HG03342 (cell line): ENCODE data around the gene GATA1.

Experiments
- ATAC-seq: cut with Tn5 transposase; IDR thresholded peaks from one replicate; pipeline ENCODE4 v1.9.1; 2021; ENCODE audit warnings: mild to moderate bottlenecking, moderate library complexity; ENCODE audit not compliant: unreplicated experiment

The GATA1 gene

DNA sequence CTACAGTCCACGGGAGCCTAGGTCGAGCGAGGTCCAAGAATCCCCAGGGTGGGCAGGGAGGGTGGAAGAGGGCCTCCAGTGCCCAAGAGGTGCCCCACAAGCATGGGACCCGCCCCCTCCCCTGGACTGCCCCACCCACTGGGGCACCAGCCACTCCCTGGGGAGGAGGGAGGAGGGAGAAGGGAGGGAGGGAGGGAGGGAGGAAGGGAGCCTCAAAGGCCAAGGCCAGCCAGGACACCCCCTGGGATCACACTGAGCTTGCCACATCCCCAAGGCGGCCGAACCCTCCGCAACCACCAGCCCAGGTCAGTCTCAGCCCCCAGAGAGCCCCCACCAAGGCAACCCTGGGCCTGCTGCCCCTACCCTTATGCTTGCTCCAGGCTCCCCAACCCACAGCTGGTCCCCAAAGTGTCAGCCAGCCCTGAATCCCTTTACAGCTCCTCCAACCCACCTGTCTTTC lies at the start of gene GATA1:
Gene GATA1 (plus strand): TSS at position 250 of the 460 bp plus-strand sequence. CDS start 4,520 bp downstream, outside the sequence.
- no peak for ATAC-seq

DNA sequence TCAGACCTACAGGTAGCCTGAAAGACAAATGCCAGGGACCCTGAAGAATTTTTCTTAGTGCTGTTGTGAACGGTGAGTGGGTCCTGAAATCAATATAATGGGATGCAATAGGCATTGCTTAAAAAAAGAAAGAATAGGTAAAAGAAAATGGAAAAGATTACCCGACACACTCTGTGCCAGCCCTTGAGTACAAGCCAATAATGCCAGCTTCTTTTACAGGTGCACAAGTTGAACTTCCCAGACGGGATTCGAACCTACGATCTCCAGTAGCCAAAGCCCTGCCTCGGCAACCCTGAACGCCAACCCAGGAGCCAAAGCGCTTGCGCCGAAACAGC lies 49.5 kb upstream of the GATA1 start:
- no peak for ATAC-seq

DNA sequence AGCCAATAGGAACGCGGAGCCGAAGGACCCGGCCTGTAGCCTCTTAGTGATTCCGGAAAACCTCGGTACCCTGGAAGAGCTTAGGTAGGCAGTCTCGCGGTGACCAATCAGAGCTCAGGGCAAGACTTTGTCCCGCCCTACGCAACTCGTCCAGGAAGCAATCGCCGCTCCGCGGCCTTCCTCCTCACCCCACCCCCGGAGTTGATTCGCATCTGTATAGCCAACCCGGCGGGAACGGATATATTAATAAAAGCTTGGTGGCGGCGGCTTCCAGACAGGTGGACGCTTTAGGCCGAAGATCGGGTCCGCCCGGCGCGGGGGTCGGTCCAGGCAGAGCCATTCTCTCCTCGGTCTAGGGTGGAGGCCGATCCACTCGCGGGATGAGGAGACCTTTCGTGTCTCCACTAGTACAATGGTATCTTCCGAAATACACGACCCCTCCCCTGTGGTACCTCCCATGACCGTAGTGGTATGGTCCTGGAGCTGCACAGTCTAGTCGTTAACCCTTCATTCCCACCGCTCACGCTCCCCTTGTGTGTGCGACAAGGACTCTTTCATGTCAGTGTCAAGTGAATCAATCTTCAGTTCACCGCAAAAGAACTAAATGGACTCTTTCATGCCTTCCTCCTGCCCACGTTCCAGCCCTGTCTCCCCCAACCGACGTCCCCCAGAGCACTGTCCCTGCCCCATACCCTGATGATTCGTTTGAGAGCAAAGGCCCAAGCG lies 49.0 kb upstream of the GATA1 start:
- peak; percentile 97 for ATAC-seq

DNA sequence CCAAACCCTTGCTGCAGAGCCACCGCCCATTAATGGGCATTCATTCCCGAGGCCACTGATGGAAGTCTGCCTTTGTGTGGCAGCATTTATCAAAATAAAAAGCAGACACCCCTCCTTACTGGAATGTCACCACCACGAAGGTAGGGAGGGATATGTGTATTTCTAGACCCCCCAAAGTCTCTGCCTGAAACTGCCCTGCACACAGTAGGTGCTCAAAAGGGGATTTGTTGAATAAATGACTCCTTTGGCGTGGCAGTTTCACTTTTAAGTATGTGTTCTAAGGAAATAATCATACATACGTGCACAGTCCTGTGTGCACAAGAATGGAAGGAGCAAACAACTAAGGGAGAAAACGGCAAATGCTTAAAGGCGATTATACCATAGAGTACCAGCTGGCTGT lies 48.5 kb upstream of the GATA1 start:
- ATAC-seq: no peak

DNA sequence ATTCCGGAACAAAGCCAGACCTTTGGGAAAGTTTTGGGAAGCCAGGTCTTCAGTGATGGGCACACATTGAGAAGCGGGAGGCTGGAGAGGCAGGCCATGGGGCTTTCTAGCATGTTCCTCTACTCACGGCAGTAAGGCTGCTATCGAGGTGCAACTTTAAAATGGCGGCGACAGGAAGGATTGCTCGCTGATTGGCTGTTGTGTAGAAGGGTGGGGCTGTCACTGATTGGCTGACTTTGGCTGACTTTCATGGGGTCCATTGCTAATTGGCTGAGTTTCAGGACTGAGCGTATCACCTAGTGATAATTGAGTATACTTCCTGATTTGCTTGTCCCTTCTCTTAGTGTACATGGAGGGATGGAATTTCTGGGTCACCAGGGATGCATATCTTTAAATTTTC lies 44.6 kb upstream of the GATA1 start:
- ATAC-seq: no peak

DNA sequence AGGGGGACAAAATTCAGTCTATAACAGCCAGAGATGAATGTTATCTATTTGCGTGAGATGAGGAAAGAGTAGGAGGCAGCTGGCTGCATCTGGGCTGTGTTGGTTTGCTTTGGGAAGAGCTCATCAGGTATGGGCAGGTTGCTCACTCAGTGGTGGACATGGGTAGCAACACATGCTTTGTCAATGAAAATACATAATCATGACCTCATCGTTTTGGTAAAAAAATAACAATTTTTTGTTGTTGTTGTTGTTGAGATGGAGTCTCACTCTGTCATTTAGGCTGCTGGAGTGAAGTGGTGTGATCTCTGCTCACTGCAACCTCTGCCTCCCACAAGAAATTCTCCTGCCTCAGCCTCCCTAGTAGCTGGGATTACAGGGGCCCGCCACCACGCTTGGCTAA lies 41.2 kb upstream of the GATA1 start:
- no peak for ATAC-seq

DNA sequence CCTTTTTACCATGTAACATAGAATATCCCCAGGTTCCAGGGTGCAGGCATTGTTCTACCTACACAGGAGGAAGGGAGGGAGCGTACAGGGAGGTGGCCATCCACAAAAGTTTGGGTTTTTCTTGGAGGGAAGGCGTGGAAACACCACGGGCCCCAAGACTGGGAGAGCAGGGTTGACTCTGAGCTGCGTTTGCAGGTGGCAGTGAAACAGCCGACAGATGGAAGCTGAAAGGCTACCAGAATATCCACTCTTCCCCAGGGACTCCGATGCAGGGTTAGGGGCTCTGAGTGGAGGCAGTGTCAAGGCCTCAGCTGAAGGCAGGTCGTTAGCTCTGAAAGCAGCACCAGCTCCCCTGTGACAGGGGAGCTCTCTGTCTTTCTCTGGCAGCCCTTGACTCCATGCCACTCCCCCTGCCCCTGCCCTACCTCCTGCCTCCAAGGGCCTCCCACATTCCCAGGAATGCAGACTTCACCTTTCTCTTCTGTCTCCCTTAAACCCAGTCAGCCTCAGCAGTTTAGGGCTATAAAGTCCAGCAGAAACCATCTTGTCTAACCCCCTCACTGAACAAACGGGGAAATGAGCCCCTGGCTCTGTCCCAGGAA lies 38.9 kb upstream of the GATA1 start:
- ATAC-seq: no peak

DNA sequence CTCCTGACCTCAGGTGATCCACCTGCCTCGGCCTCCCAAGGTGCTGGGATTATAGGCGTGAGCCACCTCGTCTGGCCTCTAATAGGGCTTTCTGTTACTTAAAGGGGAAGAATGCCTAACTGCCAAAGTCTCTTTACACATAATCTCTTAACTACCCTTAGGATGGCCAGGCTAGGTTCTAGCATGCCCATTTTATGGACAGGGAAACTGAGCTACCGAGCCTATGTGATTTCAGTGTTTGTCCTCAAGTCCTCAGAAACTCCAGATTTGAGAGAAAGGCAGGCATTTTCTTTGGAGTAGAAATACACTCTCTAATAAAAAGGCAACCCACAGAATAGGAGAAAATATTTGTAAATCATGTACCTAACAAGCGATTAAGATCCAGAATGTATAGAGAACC lies 37.2 kb upstream of the GATA1 start:
- ATAC-seq: no peak

DNA sequence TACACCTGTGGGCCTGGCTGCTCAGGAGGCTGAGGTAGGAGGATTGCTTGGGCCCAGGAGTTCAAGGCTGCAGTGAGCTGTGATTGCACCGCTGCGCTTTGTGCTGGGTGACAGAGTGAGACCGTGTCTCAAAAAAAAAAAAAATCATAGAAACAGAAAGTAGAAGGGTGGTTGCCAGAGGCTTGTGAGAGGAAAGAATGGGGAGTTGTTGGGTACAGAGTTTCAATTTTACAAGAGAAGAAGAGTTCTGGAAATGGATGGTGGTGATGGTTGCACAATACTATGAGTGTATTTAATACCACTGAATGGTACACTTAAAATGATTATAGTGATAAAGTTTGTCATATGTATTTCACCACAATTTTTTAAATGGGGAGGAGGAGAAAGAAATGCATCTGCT lies 35.0 kb upstream of the GATA1 start:
- ATAC-seq: no peak

DNA sequence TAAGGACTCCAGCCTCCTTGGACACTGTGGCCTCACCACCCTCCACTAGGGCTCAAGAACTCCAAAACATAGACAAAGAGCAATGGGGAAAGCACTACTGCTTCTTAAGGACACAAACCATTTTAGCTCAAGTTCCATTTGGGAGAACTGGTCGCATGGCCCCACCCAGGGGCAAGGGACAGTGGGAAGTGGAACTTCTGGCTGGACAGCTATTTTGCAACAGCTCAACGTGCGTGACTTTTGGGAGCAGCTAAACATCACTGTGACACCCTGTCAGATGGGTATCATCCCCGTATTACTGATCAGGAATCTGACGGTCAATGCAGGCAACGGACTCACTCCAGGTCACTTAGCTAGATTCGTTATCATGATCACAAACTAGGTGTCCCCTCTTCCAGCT lies 33.9 kb upstream of the GATA1 start:
- ATAC-seq: no peak

DNA sequence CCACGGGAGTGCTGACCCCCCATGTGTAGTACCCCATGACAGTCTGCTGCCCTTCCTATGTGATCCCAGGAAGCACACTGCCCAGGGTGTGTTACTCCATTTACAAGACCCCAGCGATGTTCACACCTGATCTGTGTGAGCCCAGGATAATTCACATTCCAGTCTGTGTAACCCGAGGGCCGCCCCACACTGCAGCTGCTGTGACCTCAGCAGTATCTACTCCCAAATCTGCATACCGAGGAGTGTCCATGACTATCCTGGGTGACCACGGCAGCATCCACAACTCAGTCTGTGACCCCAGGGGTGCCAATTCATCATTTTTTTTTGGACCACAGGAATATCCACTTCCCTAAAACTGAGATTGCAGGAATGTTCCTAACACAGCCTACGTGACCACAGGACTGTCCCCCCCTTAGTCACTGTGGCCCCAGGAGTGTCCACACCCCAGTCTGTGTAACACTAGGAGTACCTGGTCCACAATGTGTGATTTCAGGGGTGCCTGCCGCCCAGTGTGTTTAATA lies 32.6 kb upstream of the GATA1 start:
- no peak for ATAC-seq

DNA sequence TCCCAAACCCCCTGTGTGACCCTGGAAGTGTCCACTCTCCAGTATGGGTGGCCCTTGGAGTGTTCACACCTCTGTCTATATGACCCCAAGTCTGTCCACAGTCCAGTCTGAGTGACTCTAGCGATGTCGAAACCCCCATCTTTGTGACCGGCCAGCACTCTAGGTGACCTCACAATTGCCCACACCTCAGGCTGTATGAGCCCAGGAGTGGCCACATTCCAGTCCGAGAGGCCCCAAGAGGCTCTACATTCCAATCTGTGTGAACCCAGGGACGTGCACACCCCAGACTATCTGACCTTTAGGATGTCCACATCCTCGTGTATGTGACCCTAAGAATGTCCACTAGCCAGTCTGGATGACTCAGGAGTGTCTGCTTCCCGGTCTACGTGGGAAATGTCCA lies 32.2 kb upstream of the GATA1 start:
- ATAC-seq: no peak

DNA sequence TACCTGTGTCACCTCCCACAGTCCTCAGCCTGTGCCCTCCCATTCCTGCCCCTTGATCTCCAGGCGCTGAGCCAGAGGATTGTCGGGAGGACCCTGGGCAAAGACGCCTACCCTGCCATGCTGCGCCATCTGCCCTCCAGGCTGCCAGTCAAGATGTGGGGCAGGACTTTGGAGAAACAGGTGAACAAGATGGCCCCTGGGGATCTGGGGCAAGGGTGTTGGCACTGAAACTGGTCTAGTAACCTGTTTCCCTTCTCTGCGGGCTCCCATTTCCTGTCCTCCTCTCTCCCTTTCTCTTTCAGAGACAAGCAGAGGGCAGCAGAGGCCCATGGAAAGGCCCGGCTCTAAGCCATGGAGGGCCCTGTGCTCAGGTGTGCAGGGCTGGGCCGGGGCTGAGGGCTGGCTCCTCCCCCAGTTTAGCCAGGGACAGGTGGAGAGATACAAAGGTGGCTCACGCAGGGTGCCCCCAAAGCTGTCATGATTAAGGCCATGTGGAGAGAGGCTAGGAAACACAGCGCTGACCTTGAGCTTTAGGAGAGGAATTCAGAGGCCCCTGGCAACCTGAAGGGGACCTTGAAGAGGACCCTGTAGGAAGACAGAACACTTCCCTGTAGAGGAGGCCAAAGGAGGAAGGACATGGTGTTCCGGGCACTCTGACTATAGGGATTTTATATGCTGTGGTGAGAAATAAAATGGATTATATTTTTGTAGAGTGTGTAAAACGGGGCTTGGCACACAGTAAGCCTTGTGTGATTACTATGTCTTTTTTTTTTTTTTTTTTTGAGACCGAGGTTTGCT lies 24.5 kb upstream of the GATA1 start, which contains the start of gene GLOD5:
Gene GLOD5 (plus strand): TSS at position 74 of the 798 bp plus-strand sequence. CDS start 44 bp downstream, at position 118.
- no peak for ATAC-seq

DNA sequence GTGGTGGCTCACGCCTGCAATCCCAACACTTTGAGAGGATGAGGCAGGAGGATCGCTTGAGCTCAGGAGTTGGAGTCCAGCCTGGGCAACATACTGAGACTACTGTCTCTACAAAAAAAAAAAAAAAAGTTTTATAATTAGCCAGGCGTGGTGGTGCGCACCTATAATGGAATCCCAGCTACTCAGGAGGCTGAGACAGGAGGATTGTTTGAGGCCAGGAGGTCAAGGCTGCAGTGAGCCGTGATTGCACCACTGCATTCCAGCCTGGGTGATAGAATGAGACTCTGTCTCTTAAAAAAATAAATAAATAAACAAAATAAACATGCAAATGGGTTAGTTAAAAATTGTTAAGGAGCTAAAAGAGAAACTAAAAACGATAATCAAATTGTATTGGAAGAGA lies 17.2 kb upstream of the GATA1 start:
- ATAC-seq: no peak

DNA sequence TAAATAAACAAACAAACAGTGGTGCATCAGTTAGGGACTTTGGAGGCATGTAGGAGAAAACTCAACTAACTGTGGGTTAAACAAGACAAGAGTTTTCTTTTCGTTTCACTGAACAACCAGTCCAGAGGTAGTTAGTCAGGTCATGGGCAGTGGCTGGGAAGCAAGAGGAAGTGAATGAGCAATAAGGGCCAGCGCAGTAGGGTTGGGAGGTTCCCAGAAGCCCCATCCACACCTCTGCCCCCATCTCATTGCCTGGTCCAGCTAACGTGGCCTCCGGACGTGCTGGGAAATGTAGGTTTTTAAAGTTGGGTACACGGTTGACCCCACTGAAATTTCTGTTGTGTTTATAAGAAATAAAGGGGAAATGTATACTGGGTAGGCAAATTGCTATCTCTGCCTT lies 16.1 kb upstream of the GATA1 start:
- no peak for ATAC-seq

DNA sequence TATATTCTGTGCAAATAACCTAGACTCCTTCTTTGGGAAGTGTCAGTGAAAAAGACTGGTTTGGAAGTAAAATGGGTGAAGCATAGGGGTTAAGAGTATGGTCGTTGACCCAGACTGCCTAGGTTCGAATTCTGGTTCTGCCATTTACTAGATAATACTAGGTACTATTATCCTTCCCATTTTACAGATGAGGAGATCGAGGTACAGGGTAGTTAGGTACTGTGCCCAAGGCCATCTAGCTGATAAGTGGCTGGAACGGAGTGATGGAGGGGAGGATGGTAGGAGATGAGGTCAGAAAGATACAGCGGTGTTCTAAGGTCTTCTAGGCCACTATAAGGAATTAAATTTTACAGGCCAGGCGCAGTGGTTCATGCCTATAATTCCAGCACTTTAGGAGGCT lies 13.8 kb upstream of the GATA1 start:
- no peak for ATAC-seq

DNA sequence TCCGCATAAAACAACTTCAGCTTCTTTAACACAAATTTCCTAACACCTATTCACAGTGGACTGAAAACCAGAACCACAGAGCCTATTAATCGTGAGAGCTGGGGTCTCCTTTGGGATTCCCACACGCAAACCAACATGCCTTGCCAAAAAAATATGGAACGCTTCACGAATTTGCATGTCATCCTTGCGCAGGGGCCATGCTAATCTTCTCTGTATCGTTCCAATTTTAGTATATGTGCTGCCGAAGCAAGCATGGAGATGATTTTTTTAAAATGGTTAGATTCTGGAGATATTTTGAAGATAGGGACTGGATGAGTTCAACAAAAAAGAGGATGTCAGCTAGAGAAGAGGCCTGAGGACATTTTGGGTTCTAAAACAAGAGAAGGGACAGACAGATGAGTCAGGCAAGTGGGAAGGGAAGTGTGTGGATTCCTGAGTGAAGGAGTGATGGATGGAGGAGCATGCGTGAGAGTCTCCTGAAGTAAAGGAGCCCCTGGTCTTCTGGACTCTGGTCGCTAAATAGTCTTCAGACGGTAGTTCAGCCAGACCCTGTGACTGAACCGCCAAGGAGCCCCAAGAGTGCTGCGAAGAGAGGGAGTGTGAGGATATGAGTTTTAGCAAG lies 9.5 kb upstream of the GATA1 start:
- no peak for ATAC-seq

DNA sequence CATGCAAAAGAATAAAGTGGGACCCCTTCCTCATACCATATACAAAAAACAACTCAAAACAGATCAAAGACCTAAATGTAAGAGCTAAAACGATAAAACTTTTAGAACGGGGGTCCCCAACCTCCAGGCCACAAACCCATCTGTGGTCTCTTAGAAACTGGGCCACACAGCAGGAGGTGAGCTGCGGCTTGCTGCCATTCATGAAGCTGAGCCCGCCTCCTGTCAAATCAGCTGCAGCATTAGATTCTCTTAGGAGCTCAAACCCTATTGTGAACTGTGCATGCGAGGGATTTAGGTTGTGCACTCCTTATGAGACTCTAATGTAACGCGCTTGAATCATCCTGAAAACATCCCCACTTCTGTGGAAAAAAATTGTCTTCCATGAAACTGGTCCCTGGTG lies 7.0 kb upstream of the GATA1 start:
- ATAC-seq: no peak

DNA sequence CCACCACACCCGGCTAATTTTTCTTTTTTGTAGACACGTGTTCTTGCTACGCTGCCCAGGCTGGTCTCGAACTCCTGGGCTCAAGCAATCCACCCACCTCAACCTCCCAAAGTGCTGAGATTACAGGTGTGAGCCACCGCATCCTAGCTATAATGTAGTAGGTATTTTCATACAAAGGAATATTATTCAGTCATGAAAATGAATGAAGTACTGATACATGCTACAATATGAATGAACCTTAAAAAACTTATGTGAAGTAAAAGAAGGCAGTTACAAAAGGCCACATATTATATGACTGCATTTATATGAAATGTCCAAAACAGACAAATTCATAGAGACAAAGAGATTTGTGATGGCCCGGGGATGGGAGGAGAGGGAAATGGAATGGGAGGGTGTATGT lies 4.7 kb upstream of the GATA1 start:
- ATAC-seq: no peak

DNA sequence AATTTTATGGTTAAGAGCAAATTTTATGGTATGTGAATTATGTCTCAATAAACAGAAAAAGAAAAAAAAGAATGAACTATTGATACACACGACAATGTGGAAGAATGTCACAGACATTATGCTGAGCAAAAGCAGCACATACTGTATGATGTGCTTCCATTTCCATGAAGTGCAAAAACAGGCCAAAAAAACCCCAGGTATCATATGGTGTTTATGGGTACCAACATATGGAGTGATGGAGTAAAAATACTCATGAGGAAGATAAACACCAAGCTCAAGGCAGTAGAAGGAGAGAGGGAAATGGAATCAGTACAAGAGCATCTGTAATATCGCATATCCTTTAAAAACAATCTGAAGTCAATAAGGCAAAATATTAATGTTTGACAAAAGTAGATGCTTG lies 4.2 kb upstream of the GATA1 start:
- no peak for ATAC-seq

DNA sequence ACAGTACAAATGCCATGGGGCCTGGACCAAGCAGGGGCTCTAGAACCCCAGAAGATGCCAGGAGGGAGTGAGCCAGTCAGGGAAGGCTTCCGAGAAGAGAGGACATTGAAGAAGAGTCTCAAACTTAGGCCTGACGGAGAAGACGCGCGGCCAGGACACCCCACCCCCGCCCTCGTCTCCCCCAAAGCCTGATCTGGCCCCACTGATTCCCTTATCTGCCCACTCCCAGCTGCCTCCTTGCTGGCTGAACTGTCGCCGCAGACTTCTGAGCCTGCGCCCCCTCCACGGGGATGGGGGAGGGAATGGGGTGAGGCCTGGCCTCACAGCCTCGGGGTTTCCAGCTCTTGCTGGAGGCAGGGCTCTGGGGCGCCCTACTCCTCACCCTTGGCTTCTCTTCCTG lies 3.6 kb upstream of the GATA1 start:
- no peak for ATAC-seq
